H1 (cell line): ENCODE data around the gene RTKN. TPM values are rescaled to one million over a fixed set of nuclear protein-coding genes. Genes with fewer than 3 reads are reported as not detected.

ENCODE experiments used
- CTCF ChIA-PET: fragments of 300-600 bp; sonication (Branson Sonifier 250); formaldehyde crosslinking; loops from one replicate; lab custom pipeline; 2021; ENCODE audit not compliant: partially characterized antibody; lab: Charles Lee
- POLR2A ChIA-PET: fragments of 300-600 bp; sonication (Branson Sonifier 250); formaldehyde crosslinking; loops from one replicate; lab custom pipeline; 2021; ENCODE audit warnings: inconsistent platforms; ENCODE audit not compliant: partially characterized antibody; lab: Charles Lee
- DNase-seq, 2 experiments: peaks; one replicate each; pipeline versions ENCODE4 v3.0.0 to v3.0.0-alpha.2; 2010 to 2022; ENCODE audit warnings: low spot score in 2 of 2, low read depth in 1 of 2, mixed read lengths in 1 of 2
- FAIRE-seq: peaks from 2 replicates; lab custom pipeline; 2011; peaks lifted over from hg19 to GRCh38; lab: Jason Lieb, UNC
- H2AFZ ChIP-seq: 2 replicates; pipeline ENCODE4 v1.8.1; 2012; ENCODE audit warnings: low read length, inconsistent platforms
- H2AK5ac ChIP-seq: 2 replicates; pipeline ENCODE4 v1.6.1; 2013; ENCODE audit warnings: low read depth, low read length
- H2BK120ac ChIP-seq: replicated peaks from 2 replicates; pipeline ENCODE3; 2013; ENCODE audit warnings: low read depth, low read length, inconsistent platforms
- H2BK12ac ChIP-seq: 2 replicates; pipeline ENCODE4 v1.6.1; 2013; ENCODE audit warnings: low read depth, low read length
- H2BK15ac ChIP-seq: 2 replicates; pipeline ENCODE4 v1.6.1; 2013; ENCODE audit warnings: low read length
- H2BK20ac ChIP-seq: 2 replicates; pipeline ENCODE4 v1.6.1; 2013; ENCODE audit warnings: low read length
- H2BK5ac ChIP-seq: 2 replicates; pipeline ENCODE4 v1.6.1; 2013; ENCODE audit warnings: low read depth, low read length
- H3K14ac ChIP-seq: 2 replicates; pipeline ENCODE4 v1.6.1; 2013; ENCODE audit warnings: inconsistent platforms; ENCODE audit not compliant: insufficient read length
- H3K18ac ChIP-seq: 2 replicates; pipeline ENCODE4 v1.6.1; 2013; ENCODE audit warnings: low read length; ENCODE audit errors: extremely low read depth
- H3K23ac ChIP-seq: 2 replicates; pipeline ENCODE4 v1.6.1; 2013; ENCODE audit warnings: inconsistent platforms; ENCODE audit not compliant: insufficient read length
- H3K23me2 ChIP-seq: 2 replicates; pipeline ENCODE4 v1.6.1; 2013; ENCODE audit warnings: low read depth, low read length
- H3K27ac ChIP-seq: 2 replicates; pipeline ENCODE4 v1.6.1; 2011; ENCODE audit warnings: low read depth, low read length, inconsistent platforms
- H3K27me3 ChIP-seq, 4 experiments: replicated peaks in 1 of 4; 1 replicate in 1 of 4; 2 replicates in 3 of 4; pipeline versions ENCODE4 v1.6.1 to v1.8.1; 2011 to 2013; ENCODE audit warnings: low read length in 3 of 4, mild to moderate bottlenecking in 3 of 4, inconsistent platforms in 2 of 4, mixed read lengths in 2 of 4, moderate library complexity in 1 of 4; ENCODE audit not compliant: control insufficient read depth in 3 of 4, insufficient read depth in 3 of 4; ENCODE audit errors: extremely low read depth in 1 of 4
- H3K36me3 ChIP-seq, 4 experiments: 2 replicates each; pipeline versions ENCODE4 v1.6.1 to v1.8.1; 2011 to 2013; ENCODE audit warnings: mild to moderate bottlenecking in 4 of 4, low read length in 3 of 4, moderate library complexity in 2 of 4, control low read depth in 1 of 4, inconsistent platforms in 1 of 4; ENCODE audit not compliant: insufficient read depth in 4 of 4, control insufficient read depth in 2 of 4
- H3K4ac ChIP-seq: replicated peaks from 2 replicates; pipeline ENCODE3; 2013; ENCODE audit warnings: low read length, low read depth, mixed read lengths, inconsistent platforms; ENCODE audit not compliant: insufficient read length
- H3K4me1 ChIP-seq, 4 experiments: replicated peaks in 1 of 4; 1 replicate in 1 of 4; 2 replicates in 3 of 4; pipeline versions ENCODE4 v1.6.1 to v1.8.1; 2011 to 2013; ENCODE audit warnings: low read length in 3 of 4, inconsistent platforms in 2 of 4, mixed read lengths in 1 of 4; ENCODE audit not compliant: insufficient read depth in 4 of 4, control insufficient read depth in 3 of 4
- H3K4me2 ChIP-seq, 2 experiments: 2 replicates each; pipeline versions ENCODE4 v1.6.1 to v1.8.1; 2011 to 2013; ENCODE audit warnings: low read depth in 2 of 2, low read length in 2 of 2, control low read depth in 1 of 2, inconsistent platforms in 1 of 2, mild to moderate bottlenecking in 1 of 2; ENCODE audit not compliant: insufficient read depth in 1 of 2
- H3K4me3 ChIP-seq, 4 experiments: fragments of 200-600, 300-600 bp in 1 of 4; sonication (generic), shearing (Covaris generic), sonication (Bioruptor Twin) in 1 of 4; 2 replicates each; pipeline versions ENCODE4 v1.5.1 to v1.8.1; 2011 to 2016; ENCODE audit warnings: low read length in 4 of 4, low read depth in 3 of 4, control low read depth in 2 of 4, inconsistent platforms in 2 of 4, mild to moderate bottlenecking in 2 of 4, mixed read lengths in 1 of 4, moderate library complexity in 1 of 4; ENCODE audit not compliant: insufficient read depth in 2 of 4; ENCODE audit errors: extremely low read depth in 1 of 4
- H3K56ac ChIP-seq: replicated peaks from 2 replicates; pipeline ENCODE3; 2013; ENCODE audit warnings: low read depth, mild to moderate bottlenecking, mixed read lengths, low read length, inconsistent platforms; ENCODE audit not compliant: insufficient read length
- H3K79me1 ChIP-seq: 2 replicates; pipeline ENCODE4 v1.6.1; 2013; ENCODE audit warnings: low read depth, low read length, control low read depth
- H3K79me2 ChIP-seq, 2 experiments: 2 replicates each; pipeline versions ENCODE4 v1.6.1 to v1.8.1; 2012 to 2013; ENCODE audit warnings: low read length in 2 of 2, mild to moderate bottlenecking in 2 of 2, inconsistent platforms in 1 of 2; ENCODE audit not compliant: insufficient read depth in 2 of 2, control insufficient read depth in 1 of 2
- H3K9ac ChIP-seq, 4 experiments: replicated peaks in 1 of 4; 1 replicate in 1 of 4; 2 replicates in 3 of 4; pipeline versions ENCODE4 v1.6.1 to v1.8.1; 2011 to 2013; ENCODE audit warnings: low read depth in 3 of 4, low read length in 3 of 4, control low read depth in 2 of 4, mild to moderate bottlenecking in 2 of 4, moderate library complexity in 2 of 4, inconsistent platforms in 1 of 4; ENCODE audit errors: extremely low read depth in 1 of 4
- H3K9me3 ChIP-seq, 2 experiments: 2 replicates each; pipeline versions ENCODE4 v1.6.1 to v1.8.1; 2012 to 2013; ENCODE audit warnings: mild to moderate bottlenecking in 2 of 2, moderate library complexity in 2 of 2, control low read depth in 1 of 2, inconsistent platforms in 1 of 2, low read depth in 1 of 2, low read length in 1 of 2, mixed read lengths in 1 of 2; ENCODE audit not compliant: insufficient read depth in 2 of 2
- H4K20me1 ChIP-seq, 2 experiments: replicated peaks in 1 of 2; 2 replicates each; pipeline versions ENCODE3 to v1.8.1; 2011 to 2013; ENCODE audit warnings: inconsistent platforms in 2 of 2, low read length in 2 of 2, mild to moderate bottlenecking in 1 of 2; ENCODE audit not compliant: insufficient read depth in 2 of 2, control insufficient read depth in 1 of 2
- H4K5ac ChIP-seq: 2 replicates; pipeline ENCODE4 v1.6.1; 2013; ENCODE audit warnings: low read length, low read depth, mixed read lengths, inconsistent platforms; ENCODE audit not compliant: insufficient read length
- H4K8ac ChIP-seq: 2 replicates; pipeline ENCODE4 v1.8.0; 2013; ENCODE audit warnings: mild to moderate bottlenecking, moderate library complexity, low read length, inconsistent platforms; ENCODE audit not compliant: insufficient read depth; ENCODE audit errors: extremely low read depth
- H4K91ac ChIP-seq: replicated peaks from 2 replicates; pipeline ENCODE3; 2013; ENCODE audit warnings: low read length, mixed read lengths, inconsistent platforms; ENCODE audit not compliant: insufficient read length
- CREB1 ChIP-seq: IDR thresholded peaks from 2 replicates; pipeline ENCODE4 v1.6.1; 2012; ENCODE audit warnings: inconsistent platforms
- JUN ChIP-seq: IDR thresholded peaks from 2 replicates; pipeline ENCODE4 v1.6.1; 2011; ENCODE audit warnings: low read depth, mild to moderate bottlenecking, improper control_type of control experiment, low read length
- NANOG ChIP-seq: IDR thresholded peaks from 2 replicates; pipeline ENCODE4 v1.6.1; 2011; ENCODE audit warnings: low read length, low read depth, mild to moderate bottlenecking, inconsistent platforms; ENCODE audit not compliant: insufficient read depth, poor library complexity, severe bottlenecking
- SP4 ChIP-seq: IDR thresholded peaks from 2 replicates; pipeline ENCODE4 v1.6.1; 2012; ENCODE audit warnings: low read length, inconsistent platforms
- WGBS, 2 experiments: shearing (Covaris generic) in 1 of 2; methylation state at CpG; one replicate each; pipeline versions ENCODE4 v1.1.6 to v1.1.7; 2013 to 2015; ENCODE audit warnings: low lambda C conversion rate in 2 of 2, mixed read lengths in 2 of 2, inconsistent platforms in 1 of 2, low coverage in 1 of 2, missing lambda C conversion rate in 1 of 2; ENCODE audit not compliant: insufficient replicate concordance in 2 of 2, insufficient coverage in 1 of 2, insufficient read length in 1 of 2; ENCODE audit errors: extremely low coverage in 1 of 2, missing lambda C conversion rate in 1 of 2; 5-methylcytosine and 5-hydroxymethylcytosine counted together
- polyA plus RNA-seq, 7 experiments: library from polyadenylated mRNA; depleted of rRNA in 3 of 7; stranded (reverse) in 5 of 7; unstranded in 2 of 7; fragments of >200 nt in 5 of 7; fragments of 200-250 nt in 2 of 7; gene quantifications; 1 replicate in 5 of 7; 2 replicates in 1 of 7; 4 replicates in 1 of 7; pipeline versions ENCODE4 v1.2.1 to v1.2.3, GENCODE V29; 2011 to 2013; ENCODE audit warnings: missing spikeins in 2 of 7, mixed read lengths in 2 of 7
- total RNA-seq: library from RNA; stranded (reverse); fragmentation: NEBNext Ultra II Directional; extraction: Animal tissue kit (Norgen Biotek cat#: 25700); gene quantifications from 2 replicates; pipeline ENCODE4 v1.2.1, GENCODE V29; 2021
- TF ChIP-seq, protein P1 (sequence below): IDR thresholded peaks from 2 replicates; pipeline ENCODE4 v1.6.1; 2012; ENCODE audit warnings: inconsistent platforms

RTKN gene
- total and polyA plus RNA-seq, 2 of the 8 experiments (the other 6 are each of a cell fraction or from before 2014, with no cell fraction given), result 40.2 to 54.1 TPM

DNA sequence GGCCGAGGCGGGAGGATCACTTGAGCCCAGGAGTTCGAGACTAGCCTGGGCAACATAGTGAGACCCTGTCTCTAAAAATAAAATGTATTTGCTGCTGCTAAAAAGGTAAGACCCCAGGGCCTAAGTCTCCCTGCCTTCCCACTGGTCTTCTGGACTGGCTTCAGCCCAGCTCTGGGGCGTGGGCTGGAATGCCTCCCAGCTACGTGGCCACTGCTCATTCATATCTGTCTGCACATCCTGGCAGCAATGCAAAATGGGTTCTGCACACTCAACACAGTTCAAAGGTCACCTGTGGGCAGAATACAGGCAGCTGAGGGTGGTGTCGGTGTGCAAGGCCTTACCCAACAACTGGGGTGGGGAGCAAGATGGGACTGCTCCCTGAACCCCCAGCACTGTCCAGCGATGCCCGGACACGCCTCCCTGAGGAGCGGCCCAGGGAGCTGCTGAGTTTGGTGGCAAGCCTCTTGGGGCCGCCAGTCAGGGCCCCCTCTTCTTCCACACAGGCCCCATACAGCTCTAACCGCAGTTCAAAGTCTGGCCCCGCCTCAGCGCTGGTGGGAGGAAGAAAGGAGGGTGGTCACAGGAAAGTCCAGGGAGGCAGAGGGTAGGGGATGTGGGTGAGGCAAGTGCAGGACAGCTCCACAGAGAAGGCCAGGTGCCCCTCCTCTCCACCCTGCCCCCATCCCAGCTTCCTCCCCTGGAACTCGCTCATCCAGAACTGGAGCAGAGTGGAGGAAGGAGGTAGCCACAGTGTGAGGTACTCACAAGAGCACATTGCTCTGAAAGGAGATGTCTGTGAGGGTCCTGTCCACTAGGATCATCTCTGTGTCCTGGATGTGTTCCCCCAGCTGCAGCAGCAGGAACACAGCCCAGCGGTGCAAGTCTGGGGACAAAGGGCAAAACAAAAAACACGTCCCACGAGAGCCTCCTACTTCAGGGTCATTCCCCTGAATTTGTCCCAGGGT lies 12.0 kb downstream of the RTKN start:
- no peak overlapping the region for H2BK120ac ChIP-seq
- peaks cover 5% of the 10 kb centered on the region; the same call in 1 of the 2 replicates for H3K79me1 ChIP-seq
- POLR2A ChIA-PET, result interaction anchor here (0.7 to 5.5 kb wide), 5 partner anchors 8 to 32 kb away, joined by 3 to 42 read pairs (median 5); partner anchors contain the start of genes C2orf81 and WDR54
- H3K56ac ChIP-seq, result no peak overlapping the region
- no peak overlapping the region for H3K9ac ChIP-seq
- H3K4me3 ChIP-seq, result no peak overlapping the region
- TF ChIP-seq CREB1 (no peak), NANOG (no peak), JUN (no peak), SP4 (no peak)
- TF ChIP-seq, protein P1, sequence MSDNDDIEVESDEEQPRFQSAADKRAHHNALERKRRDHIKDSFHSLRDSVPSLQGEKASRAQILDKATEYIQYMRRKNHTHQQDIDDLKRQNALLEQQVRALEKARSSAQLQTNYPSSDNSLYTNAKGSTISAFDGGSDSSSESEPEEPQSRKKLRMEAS, result no peak
- H3K79me2 ChIP-seq, result peaks cover 0 to 4% of the 10 kb centered on the region in 2 experiments; a peak in 2 of 4 replicates
- no peak overlapping the region for H3K23ac ChIP-seq
- no peaks in the 10 kb centered on the region for H3K27me3 ChIP-seq
- H2BK5ac ChIP-seq, result no peak overlapping the region
- peaks cover 4 to 19% of the 10 kb centered on the region in 2 experiments for H4K20me1 ChIP-seq
- CTCF ChIA-PET, result interaction anchor here (1.0 to 2.7 kb wide), 4 partner anchors 14 to 180 kb away, joined by 3 to 9 read pairs (median 4); no protein-coding TSS in a partner anchor
- no peak overlapping the region for H2BK12ac ChIP-seq
- no peaks in the 10 kb centered on the region for H3K23me2 ChIP-seq
- 0 out of 7 replicates have a peak, but pooled peaks cover 0 to 2% (median 0%) of the 10 kb centered on the region in 4 experiments for H3K4me1 ChIP-seq
- no peak overlapping the region for H3K14ac ChIP-seq
- no peak overlapping the region for H2AK5ac ChIP-seq
- FAIRE-seq (no peak), DNase-seq (no peak)
- H2BK20ac ChIP-seq, result no peak overlapping the region
- no peak overlapping the region for H2AFZ ChIP-seq
- no peaks in the 10 kb centered on the region for H3K9me3 ChIP-seq
- H3K36me3 ChIP-seq, result peaks cover 20 to 74% (median 58%) of the 10 kb centered on the region in 4 experiments
- H3K27ac ChIP-seq, result no peak overlapping the region
- H3K4me2 ChIP-seq, result no peak overlapping the region
- no peak overlapping the region for H2BK15ac ChIP-seq
- 92% methylated on average over 17 of the region's 18 CpGs; no CpG with 5 or more reads in 1 of the 2 experiments for WGBS, 2 experiments
- H4K91ac ChIP-seq, result no peak overlapping the region
- no peak overlapping the region for H4K8ac ChIP-seq
- H3K4ac ChIP-seq, result no peak overlapping the region
- no peak overlapping the region for H3K18ac ChIP-seq
- H4K5ac ChIP-seq, result no peak overlapping the region
